ENCODE data around the gene MACROD2.

GRCh38 chr20:15937179-15937578 lies 1941.9 kb downstream of the MACROD2 start:
- no peak for TF ChIP-seq CTCF (IDR thresholded peaks at IDR 0.05)
- TF ChIP-seq ZFX (IDR thresholded peaks at IDR 0.05; ENCODE audit: borderline replicate concordance), result no peak
